GM12873 (cell line): ENCODE measurements around the gene HDAC2.

Source experiments
- TF ChIP-seq, protein P1 (sequence below): IDR thresholded peaks from 2 replicates; pipeline ENCODE4 v1.5.1; 2012; ENCODE audit warnings: low read depth, mild to moderate bottlenecking, moderate library complexity, low read length, control low read depth; ENCODE audit not compliant: insufficient read depth; ENCODE audit errors: missing control alignments

The HDAC2 gene

DNA sequence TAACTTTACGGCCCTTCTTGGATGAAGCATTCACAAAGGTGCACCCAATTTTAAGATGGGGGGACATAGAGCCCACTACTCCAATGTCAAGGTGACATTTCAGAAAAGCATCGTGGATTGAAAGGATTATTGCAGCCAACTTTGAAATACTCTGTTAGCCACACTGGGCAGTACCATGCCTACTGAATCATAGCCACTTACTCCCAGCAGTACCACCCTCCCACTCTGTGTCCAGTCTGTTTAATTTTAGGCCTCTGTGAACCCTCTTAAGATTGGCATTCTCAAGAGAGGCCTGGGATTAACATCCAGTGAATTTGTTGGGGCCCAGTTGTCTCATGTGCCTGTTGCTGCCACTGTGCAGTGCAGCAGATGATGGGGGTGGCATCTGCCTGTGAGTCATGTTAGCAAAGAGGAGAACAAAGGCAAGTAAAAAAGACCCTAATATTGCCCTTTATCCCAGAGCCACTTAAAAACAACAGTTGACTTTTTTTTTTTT is 11.2 kb upstream of the HDAC2 start:
- TF ChIP-seq, protein P1, sequence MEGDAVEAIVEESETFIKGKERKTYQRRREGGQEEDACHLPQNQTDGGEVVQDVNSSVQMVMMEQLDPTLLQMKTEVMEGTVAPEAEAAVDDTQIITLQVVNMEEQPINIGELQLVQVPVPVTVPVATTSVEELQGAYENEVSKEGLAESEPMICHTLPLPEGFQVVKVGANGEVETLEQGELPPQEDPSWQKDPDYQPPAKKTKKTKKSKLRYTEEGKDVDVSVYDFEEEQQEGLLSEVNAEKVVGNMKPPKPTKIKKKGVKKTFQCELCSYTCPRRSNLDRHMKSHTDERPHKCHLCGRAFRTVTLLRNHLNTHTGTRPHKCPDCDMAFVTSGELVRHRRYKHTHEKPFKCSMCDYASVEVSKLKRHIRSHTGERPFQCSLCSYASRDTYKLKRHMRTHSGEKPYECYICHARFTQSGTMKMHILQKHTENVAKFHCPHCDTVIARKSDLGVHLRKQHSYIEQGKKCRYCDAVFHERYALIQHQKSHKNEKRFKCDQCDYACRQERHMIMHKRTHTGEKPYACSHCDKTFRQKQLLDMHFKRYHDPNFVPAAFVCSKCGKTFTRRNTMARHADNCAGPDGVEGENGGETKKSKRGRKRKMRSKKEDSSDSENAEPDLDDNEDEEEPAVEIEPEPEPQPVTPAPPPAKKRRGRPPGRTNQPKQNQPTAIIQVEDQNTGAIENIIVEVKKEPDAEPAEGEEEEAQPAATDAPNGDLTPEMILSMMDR: no peak

DNA sequence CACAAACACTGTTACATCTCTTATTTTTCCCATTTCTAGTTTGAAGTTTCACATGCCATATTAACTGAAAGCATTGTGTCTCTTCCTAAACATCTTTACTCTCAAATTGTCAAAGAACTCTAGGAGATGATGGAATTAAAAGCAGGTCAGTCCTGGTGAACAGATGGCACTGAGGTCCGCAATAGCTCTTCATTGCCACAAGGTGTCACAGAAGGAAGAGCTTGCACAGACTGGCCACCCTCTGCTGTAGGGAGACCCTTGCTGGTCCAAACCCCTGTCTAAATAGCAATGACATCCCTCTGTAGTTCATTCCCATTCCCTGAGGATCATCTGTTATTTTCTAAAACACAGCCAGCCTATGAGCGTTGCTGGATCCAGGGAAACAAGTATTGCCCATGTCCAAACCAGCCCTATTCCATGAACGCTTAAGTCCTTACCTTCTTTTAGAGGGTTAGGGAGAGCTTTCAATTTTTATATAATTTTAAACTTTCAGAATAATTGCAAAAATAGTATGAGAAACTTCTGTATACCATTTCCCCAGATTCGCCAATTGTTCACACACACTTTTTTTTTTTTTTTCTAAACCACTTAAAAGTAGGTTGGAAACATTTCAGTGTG is 10.1 kb upstream of the HDAC2 start:
- TF ChIP-seq, protein P1: peak; percentile 73

DNA sequence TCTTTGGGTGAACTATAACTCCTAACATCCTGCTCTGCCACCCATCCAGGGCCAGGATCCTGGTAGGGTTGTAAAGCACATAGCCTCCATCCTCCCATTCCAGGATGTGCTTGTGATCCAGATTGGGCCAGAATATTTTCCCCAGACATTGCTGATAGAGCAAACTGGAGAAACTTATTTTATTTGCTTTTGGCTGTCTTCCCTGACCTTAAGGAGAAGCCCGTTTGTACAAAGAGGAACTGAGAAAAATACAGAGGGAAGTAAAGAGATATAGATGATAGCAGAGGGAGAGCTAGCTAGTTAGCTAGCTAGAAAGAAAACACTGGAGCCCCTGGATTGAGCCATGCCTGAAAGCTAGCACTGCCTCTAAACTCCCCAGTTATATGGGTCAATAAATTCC is 9.0 kb upstream of the HDAC2 start:
- TF ChIP-seq, protein P1: no peak

DNA sequence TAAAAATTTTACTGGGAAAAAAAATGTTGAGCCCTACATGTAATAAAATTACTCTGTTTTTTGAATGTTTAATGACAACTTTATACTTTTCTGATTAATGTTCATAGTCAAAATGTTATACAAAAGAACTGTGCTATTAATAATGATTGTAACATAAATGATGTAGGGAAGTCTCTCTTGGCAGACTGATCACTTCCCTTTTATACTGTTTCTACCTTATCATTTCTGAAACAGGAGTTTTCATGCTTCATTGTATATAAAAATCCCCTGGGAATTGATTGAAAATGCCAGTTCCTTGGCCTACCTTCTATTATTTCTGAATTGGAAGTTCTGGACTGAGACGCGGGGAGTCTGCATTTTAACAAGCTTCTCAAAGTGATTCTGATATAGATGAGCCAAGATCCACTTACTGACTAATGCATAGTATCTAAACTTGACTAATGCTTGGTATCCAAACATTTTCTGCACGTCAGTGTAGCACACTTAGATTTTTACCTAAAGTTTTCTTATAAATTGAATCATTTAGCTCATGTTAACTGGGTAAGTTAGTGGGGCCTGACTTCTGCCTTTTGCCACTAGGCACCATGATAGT is 7.2 kb upstream of the HDAC2 start:
- TF ChIP-seq, protein P1: no peak

DNA sequence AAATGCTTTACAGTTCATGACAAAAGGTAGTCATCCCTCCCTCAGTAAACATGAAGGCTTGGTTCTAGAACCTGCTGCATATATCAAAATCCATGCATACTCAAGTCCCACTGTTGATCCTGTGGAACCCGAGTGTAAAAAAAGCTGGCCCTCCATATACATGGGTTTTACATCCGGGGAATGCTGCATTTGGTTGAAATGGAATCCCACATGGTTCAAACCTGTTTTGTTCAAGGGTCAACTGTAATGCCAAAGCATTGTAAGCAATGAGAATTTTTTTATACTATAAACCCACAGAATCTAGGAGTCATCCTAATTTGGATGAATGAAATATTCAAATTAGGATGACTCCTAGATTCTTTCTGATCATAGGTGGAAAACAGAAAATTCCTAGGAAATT is 5.9 kb upstream of the HDAC2 start:
- TF ChIP-seq, protein P1: no peak

DNA sequence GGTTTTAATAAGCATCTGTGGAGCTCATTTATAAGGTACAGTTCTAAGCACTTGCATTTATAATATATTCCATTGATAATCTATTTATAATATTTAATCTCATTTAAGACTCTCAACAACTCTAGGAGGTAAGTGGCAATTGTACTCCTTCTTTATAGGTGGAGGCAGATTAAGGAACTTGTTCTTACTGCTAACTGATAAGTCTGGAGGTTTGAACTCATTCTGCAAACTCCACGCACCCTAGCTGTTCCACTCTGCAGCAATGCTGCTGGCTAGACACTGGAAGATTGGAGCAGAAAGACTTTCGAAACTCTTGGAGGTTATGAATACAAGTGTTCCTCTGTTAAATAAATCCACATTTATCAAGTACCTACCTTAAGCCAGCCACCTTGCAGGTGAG is 793 bp upstream of the HDAC2 start:
- TF ChIP-seq, protein P1: no peak

DNA sequence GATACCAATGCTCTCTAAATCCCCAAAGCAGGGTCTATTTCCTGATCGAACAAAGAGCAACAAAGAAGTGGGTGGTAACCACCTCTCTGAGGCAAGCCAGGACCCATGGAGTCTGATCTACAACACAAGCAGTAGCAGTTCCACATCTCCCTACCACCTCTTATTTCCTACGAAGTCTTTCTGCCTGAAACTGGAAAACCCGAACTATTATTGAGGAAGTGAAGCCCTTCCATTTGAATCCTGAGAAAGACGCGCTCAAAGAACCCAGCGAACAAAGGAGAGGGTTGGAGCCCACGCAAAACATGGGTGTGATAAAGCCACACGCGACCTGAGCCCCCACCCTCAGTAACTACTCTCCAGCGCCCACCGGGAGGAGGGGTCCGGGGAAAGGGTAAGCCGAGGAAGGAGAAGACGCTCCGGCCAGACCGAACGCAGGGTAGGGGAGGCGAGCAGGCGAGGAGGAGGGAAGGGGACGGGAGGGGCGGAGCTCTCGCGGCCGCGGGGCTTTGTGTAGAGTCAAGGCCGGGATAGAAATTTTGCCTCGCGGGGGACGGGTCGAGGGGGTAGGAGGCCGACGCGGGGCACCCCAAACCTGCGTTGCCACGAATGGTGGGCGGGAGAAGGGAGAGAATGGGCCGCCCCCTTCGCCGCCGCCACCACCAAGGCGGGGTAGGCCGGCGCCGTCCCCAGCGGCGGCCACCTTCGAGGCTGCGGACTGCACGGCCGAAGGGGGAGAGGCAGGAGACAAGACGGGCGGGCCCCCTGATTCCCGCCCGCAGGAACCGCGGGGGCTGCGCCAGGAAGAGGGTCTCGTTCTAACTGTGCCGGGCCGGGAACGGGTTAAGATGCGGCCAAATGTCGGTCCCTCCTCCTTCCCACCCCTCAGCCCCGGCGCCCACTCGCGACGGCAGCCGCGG is 802 bp downstream of the HDAC2 start:
- TF ChIP-seq, protein P1: no peak
